ENCODE measurements around the gene HAVCR2. TPM values are rescaled to one million over a fixed set of nuclear protein-coding genes. Genes with fewer than 3 reads are reported as not detected.

The HAVCR2 gene
- total and polyA plus RNA-seq, 10 donors = 7.8 to 37.8 (median 24.0) TPM

- H3K36me3 ChIP-seq = no peaks in the 10 kb centered on the region
- no peaks in the 10 kb centered on the region for H3K4me1 ChIP-seq
- TF ChIP-seq CTCF (IDR thresholded peaks at IDR 0.05 in 8 of 11, conservative IDR thresholded peaks at IDR 0.05 in 3 of 11) = no peak
- TF ChIP-seq POLR2AphosphoS5 (IDR thresholded peaks at IDR 0.05) = no peak
- no peak for TF ChIP-seq POLR2A (IDR thresholded peaks at IDR 0.05)
- no peaks in the 10 kb centered on the region for H3K9me3 ChIP-seq
- intact Hi-C loops (cut with DNase I; ENCODE audit: low total_unique reads) = no loop called here
- no peak overlapping the region for H3K4me3 ChIP-seq
- no peaks in the 10 kb centered on the region for H3K27me3 ChIP-seq (replicated peaks in 1 of 7)
- WGBS, 5 donors = 69 to 76% (median 73%) methylated on average over 2 of the region's 2 CpGs
- DNase-seq = no peak
- H3K27ac ChIP-seq = no peak overlapping the region
Measured at GRCh38 chr5:157080286-157080685, 28.6 kb downstream of the HAVCR2 start.

- intact Hi-C loops (cut with DNase I; ENCODE audit: low total_unique reads) = no loop called here
- no peaks in the 10 kb centered on the region for H3K9me3 ChIP-seq
- H3K27me3 ChIP-seq (replicated peaks in 1 of 7) = no peaks in the 10 kb centered on the region
- WGBS, 5 donors = 53 to 76% (median 66%) methylated on average over 4 of the region's 4 CpGs
- H3K4me3 ChIP-seq = no peak overlapping the region
- H3K4me1 ChIP-seq = no peaks in the 10 kb centered on the region
- DNase-seq = no peak
- no peaks in the 10 kb centered on the region for H3K36me3 ChIP-seq
- H3K27ac ChIP-seq = no peak overlapping the region
- TF ChIP-seq POLR2A (IDR thresholded peaks at IDR 0.05) = no peak
Measured at GRCh38 chr5:157076558-157076957, 32.3 kb downstream of the HAVCR2 start.

GRCh38 chr5:157072508-157072907, 36.3 kb downstream of the HAVCR2 start:
- DNase-seq = no peak
- WGBS, 5 donors = 52 to 72% (median 68%) methylated on average over 3 of the region's 3 CpGs
- H3K27ac ChIP-seq = no peak overlapping the region
- H3K36me3 ChIP-seq = no peaks in the 10 kb centered on the region
- H3K4me3 ChIP-seq = no peak overlapping the region
- no peaks in the 10 kb centered on the region for H3K9me3 ChIP-seq
- intact Hi-C loops (cut with DNase I; ENCODE audit: low total_unique reads) = no loop called here
- H3K27me3 ChIP-seq (replicated peaks in 1 of 7) = peaks cover 0 to 6% (median 0%) of the 10 kb centered on the region in 7 donors
- TF ChIP-seq POLR2AphosphoS5 (IDR thresholded peaks at IDR 0.05) (no peak), CTCF (IDR thresholded peaks at IDR 0.05 in 8 of 11, conservative IDR thresholded peaks at IDR 0.05 in 3 of 11) (no peak), POLR2A (IDR thresholded peaks at IDR 0.05) (no peak)
- H3K4me1 ChIP-seq = no peaks in the 10 kb centered on the region

GRCh38 chr5:157069949-157070348, 38.9 kb downstream of the HAVCR2 start:
- no peak for DNase-seq
- TF ChIP-seq POLR2AphosphoS5 (IDR thresholded peaks at IDR 0.05) (no peak), CTCF (IDR thresholded peaks at IDR 0.05 in 8 of 11, conservative IDR thresholded peaks at IDR 0.05 in 3 of 11) (no peak), POLR2A (IDR thresholded peaks at IDR 0.05) (no peak)
- H3K27ac ChIP-seq = no peak overlapping the region
- H3K36me3 ChIP-seq = no peaks in the 10 kb centered on the region
- WGBS, 5 donors = 89 to 92% (median 91%) methylated on average over 3 of the region's 3 CpGs
- H3K4me1 ChIP-seq = no peaks in the 10 kb centered on the region
- no peak overlapping the region for H3K4me3 ChIP-seq
- no peaks in the 10 kb centered on the region for H3K9me3 ChIP-seq
- intact Hi-C loops (cut with DNase I; ENCODE audit: low total_unique reads) = no loop called here
- peaks cover 0 to 6% (median 0%) of the 10 kb centered on the region in 7 donors for H3K27me3 ChIP-seq (replicated peaks in 1 of 7)

GRCh38 chr5:157068785-157069184, 40.1 kb downstream of the HAVCR2 start:
- 88 to 98% (median 95%) methylated on average over 5 of the region's 5 CpGs for WGBS, 5 donors
- Histone ChIP-seq H3K4me1 (no peaks in the 10 kb centered on the region), H3K36me3 (no peaks in the 10 kb centered on the region), H3K27me3 (replicated peaks in 1 of 7) (peaks cover 0 to 6% (median 0%) of the 10 kb centered on the region in 7 donors), H3K9me3 (no peaks in the 10 kb centered on the region), H3K27ac (no peak overlapping the region), H3K4me3 (no peak overlapping the region)
- no peak for DNase-seq
- intact Hi-C loops (cut with DNase I; ENCODE audit: low total_unique reads) = no loop called here
- TF ChIP-seq POLR2AphosphoS5 (IDR thresholded peaks at IDR 0.05) = no peak
- no peak for TF ChIP-seq CTCF (IDR thresholded peaks at IDR 0.05 in 8 of 11, conservative IDR thresholded peaks at IDR 0.05 in 3 of 11)
- TF ChIP-seq POLR2A (IDR thresholded peaks at IDR 0.05) = no peak
